HG03108 (cell line): Measurements from ENCODE around the gene SLC35B2.
"Not testable (repeated sequence)": the region's sequence is repeated elsewhere in the genome, so short reads cannot be mapped to it uniquely, and the experiment has no call there.

Source experiments
- ATAC-seq: cut with Tn5 transposase; IDR thresholded peaks from one replicate; pipeline ENCODE4 v1.9.1; 2021; ENCODE audit warnings: moderate library complexity; ENCODE audit not compliant: unreplicated experiment

Gene SLC35B2

DNA sequence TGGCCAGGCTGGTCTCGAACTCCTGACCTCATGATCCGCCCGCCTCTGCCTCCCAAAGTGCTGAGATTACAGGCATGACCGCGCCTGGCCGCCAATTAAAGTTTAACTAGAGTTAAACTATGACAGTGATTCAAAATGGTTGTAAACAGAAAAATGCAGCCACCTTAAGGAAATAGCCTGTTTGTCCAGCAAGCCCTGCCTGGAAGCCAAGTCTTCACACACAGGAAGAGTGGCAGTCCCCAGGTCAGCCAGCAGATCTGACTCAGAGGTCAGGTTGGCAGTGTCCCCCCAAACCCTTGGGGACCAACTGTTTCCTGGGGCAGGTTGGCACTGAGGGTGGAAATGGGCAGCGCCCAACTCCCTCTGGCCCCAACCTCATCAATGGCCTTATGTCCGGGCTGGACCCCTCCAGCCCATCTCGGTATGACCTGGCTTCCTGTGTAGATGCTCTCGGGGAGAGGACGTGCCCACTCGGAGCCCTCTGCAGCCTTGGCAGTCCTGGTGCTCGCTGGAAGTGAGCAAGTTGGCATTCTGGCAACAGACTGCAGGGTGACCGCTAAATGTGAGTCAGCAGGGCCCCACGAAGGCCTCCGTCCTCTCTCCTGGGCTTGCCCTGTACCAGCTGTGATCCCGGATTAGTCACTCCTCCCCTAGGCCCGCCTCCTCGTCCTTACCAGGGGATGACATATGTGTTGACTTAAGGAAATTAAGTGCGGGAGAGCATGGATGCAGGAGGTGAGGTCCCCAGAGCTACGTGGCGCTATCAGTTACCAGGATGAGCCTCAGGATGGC is 20.1 kb downstream of the SLC35B2 start:
- peak; percentile 58 for ATAC-seq

GRCh38 chr6:44235891-44236516 is 21.3 kb downstream of the SLC35B2 start:
- no peak for ATAC-seq

DNA sequence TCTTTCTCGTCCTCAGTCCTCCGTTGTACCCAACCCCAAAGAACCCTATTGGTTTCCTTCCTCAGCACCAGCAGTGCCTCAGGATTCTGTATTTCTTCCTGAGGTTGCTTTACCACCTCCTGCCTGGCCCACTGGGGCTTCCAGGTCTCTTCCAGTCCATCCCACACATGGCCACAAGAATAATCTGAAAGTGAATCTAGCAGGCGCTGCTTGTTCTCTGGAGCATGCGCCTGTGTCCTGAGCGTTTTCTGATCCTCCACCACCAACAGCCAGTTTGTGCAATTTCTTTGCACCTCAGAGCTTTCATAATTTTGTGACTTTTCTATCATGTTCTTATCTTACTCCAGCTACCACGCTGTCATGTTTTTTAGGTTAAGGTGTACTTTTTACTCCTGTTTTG is 22.1 kb downstream of the SLC35B2 start:
- ATAC-seq, result no peak

DNA sequence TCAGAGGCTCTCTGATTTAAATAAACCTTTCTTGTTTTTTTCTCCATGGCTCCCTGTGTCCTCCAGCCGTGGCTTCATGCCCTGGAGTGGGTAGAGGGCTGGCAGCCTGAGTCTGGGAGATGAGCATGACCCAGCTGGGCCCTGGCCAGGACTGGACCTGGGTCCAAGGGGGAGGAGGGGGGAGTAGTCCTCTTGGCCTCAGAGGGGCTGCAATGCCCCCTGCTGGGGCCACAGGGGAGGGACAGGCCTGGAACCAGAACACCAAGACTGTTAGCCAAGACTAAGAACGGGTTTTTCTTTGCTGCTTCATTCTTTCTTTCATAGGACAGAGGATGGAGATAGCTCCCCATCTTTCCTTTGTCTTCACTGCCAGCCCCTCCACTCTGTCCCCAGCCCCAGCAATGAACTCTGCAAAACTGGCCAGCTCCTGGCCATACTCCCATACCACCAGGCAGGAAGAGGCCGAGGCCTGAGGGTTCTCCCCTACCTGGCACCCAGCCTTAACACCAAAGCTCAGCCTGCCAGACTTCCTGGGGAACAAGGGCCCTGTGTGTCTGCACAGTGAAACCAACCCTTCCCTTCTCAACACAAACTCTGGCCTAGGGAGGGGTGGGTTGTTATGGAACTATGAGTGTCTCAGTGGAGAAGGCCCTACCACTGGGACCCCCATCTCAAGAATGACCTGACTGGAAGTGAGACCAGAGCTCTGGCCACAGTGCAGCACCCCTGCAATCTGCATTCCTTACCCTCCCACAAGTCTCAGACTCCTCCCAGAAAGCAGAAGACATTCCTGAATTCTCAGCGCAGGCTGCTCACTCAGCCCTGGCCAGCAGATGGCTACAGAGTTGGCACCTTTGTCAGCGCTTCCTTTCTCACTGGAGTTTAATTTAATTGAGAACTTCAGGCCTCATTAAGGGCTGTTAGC is 23.0 kb downstream of the SLC35B2 start:
- ATAC-seq, result no peak

- no peak for ATAC-seq
Measured at GRCh38 chr6:44233567-44234100, 23.7 kb downstream of the SLC35B2 start.

DNA sequence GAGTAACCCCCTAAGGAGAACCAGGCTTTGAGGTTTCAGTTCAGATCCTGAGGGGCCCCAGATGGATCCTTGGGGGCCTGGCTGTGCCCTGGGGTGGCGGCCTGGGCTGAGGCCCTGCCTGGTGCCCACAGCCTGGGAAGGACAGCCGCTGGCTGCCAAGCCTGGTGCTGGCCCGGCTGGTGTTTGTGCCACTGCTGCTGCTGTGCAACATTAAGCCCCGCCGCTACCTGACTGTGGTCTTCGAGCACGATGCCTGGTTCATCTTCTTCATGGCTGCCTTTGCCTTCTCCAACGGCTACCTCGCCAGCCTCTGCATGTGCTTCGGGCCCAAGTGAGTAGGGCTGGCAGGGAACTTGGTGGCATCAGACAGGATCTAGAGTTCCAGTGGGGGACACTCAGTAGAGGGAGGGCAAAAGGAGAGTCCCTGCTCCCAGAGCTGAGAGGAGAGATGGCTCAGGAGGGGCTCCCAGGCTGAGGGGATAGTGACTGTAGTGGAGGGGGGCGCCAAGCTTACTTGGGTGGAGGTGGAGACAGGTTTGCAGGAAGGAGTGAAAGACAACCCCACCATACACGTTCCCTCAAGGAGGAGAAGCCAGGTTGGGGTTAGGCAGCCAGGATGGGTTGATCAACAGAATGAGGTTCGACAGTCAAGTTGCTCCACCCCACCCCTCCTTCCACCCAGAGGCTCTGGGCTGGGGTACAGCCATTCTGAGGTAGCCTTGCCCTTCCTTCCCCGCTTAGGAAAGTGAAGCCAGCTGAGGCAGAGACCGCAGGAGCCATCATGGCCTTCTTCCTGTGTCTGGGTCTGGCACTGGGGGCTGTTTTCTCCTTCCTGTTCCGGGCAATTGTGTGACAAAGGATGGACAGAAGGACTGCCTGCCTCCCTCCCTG is 24.4 kb downstream of the SLC35B2 start:
- no peak for ATAC-seq

DNA sequence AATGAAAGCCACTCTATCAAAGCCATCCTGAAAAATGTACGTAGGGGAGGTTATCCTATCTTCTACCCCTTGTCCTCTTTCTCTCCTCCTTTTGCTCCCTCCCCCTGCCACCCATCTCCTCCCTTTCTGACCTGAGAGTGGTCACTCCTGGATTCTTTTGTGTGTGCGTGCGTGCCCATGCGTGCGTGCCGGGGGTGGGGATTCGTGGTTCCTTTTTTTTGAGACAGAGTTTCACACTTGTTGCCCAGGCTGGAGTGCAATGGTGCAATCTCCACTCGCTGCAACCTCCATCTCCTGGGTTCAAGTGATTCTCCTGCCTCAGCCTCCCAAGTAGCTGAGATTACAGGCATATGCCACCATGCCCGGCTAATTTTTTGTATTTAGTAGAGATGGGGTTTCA is 25.9 kb downstream of the SLC35B2 start:
- ATAC-seq, result not testable (repeated sequence)

DNA sequence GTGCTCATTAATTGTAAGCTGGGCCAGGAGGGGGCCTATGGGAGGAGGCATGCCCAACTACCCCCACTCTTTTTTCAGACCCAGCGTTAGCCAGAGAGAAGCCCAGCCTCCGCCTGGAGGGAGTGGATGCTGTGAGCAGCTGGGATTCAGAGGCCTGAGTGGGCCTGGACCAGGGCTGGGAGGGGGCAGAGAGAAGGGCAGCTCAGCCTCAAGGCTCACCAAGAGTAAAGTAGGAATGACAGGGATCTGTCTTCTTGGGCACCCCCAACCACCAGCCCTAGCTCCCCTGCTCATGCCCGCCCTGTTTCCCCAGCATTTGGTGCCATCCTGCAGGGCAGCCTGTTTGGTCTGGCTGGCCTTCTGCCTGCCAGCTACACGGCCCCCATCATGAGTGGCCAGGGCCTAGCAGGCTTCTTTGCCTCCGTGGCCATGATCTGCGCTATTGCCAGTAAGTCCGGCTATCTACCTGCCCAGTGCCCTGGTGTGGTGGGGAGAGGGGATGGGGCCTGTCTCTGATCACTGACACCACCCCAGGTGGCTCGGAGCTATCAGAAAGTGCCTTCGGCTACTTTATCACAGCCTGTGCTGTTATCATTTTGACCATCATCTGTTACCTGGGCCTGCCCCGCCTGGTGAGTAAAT is 27.2 kb downstream of the SLC35B2 start:
- no peak for ATAC-seq

- ATAC-seq, result no peak
Measured at GRCh38 chr6:44229376-44230033, 27.8 kb downstream of the SLC35B2 start.

DNA sequence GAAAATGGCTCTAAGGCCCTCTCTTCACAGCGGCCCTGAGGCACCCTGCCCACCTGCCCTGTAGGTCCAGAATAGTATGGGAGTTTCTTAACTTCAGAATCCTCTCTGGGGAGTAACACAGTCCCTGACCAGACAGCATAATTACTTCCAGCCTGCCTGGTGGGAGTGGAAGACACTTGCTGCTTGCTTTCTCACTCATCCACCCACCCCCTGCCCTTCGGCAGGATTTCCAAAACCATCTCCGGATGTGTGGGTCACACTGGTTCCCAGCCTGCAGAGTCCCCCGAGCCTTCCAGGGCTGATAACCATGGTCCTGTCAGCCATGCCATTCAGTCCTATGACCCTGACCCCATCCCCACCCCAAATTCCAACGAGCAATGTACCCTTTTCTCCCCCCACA is 28.5 kb downstream of the SLC35B2 start:
- no peak for ATAC-seq

- ATAC-seq, result no peak
Measured at GRCh38 chr6:44228433-44228832, 28.9 kb downstream of the SLC35B2 start.

DNA sequence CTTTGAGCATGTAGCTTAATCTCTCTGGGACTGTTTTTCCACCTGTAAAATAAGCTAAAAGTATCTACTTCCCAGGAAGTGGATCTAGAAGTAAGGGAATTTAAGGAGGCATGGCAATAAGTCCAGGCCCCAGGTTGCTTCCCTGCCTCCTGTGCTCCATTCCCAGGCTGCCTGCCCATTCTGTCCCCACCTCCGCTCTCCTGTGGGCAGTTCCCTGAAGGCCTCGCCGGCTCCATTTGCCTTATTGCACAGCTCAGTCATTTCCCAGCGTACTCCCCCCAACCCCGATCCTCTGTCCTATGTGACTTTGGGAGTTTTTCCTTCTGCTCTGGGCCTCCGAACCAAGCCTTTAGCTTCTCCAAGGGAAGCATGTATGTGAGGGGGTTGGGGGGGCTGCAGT is 29.3 kb downstream of the SLC35B2 start:
- no peak for ATAC-seq

- no peak for ATAC-seq
Measured at GRCh38 chr6:44227148-44227793, 30.1 kb downstream of the SLC35B2 start.

- ATAC-seq, result no peak
Measured at GRCh38 chr6:44226368-44227147, 30.8 kb downstream of the SLC35B2 start.

GRCh38 chr6:44225579-44226325 is 31.6 kb downstream of the SLC35B2 start:
- no peak for ATAC-seq

GRCh38 chr6:44224965-44225305 is 32.4 kb downstream of the SLC35B2 start:
- no peak for ATAC-seq
